Left forelimb (tissue), 1 donor: ENCODE data around the gene CNTNAP2.

ENCODE experiments used
- DNase-seq: peaks from one replicate; pipeline ENCODE4 v3.0.0-alpha.2; 2018; ENCODE audit warnings: low spot score

Gene CNTNAP2

GRCh38 chr7:146772601-146773000 lies 656.0 kb downstream of the CNTNAP2 start:
- DNase-seq, result no peak

DNA sequence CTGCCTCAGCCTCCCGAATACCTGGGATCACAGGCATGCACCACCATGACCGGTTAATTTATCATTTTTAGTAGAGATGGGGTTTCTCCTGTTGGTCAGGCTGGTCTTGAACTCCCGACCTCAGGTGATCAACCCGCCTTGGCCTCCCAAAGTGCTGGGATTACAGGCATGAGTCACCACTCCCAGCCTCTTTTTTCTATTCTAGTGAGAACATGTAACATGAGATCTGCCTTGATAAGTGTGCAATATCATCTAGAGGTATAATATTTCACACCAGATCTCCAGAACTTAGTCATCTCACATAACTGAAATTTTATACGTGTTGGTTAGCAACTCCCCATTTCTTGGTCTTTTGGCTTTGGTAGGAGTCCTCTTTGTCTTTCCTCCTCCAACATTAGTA lies 656.9 kb downstream of the CNTNAP2 start:
- no peak for DNase-seq

- no peak for DNase-seq
These were observed 664.9 kb downstream of the CNTNAP2 start for GRCh38 chr7:146781352-146782116.

- DNase-seq, result no peak
These were observed 670.7 kb downstream of the CNTNAP2 start for GRCh38 chr7:146787266-146787665.

DNA sequence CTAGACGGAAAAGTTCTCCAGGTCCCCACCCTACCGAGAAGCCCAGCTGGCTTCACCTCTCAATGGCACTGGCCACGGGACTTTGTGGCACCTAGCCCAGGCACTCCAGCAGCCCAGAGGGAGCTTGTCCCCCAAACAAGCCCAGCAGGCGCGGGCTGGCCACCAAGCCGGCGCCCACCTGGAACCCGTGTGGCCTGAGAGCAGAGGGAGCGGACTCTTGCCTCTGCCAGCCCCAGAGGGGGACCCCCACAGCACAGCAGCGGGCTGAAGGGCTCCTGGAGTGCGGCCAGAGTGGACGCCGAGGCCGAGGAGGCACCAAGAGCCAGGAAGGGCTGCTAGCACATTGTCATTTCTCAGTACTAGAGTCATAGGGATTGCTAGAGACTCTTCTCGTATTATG lies 671.4 kb downstream of the CNTNAP2 start:
- no peak for DNase-seq

- DNase-seq, result no peak
These were observed 675.0 kb downstream of the CNTNAP2 start for GRCh38 chr7:146791344-146792285.

- DNase-seq, result no peak
These were observed 688.0 kb downstream of the CNTNAP2 start for GRCh38 chr7:146804620-146805019.

DNA sequence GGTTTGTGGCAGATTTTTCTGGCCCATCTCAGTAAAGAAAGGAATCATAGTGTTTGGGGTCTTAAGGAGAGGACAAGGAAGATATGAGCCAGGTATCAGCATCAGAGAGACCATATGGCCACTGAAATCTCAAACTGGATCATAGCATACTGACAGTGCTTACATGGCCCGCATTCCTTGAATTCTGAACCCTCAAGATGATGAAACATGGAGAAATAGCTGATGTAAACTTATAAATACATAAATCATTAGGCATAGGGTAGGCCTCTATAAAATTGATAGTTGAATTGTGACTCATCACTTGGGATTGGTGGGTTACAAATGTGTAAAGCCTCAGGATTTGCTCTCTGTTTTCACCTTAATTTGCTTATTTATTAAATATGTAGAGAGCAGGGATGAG lies 688.5 kb downstream of the CNTNAP2 start:
- DNase-seq, result no peak

DNA sequence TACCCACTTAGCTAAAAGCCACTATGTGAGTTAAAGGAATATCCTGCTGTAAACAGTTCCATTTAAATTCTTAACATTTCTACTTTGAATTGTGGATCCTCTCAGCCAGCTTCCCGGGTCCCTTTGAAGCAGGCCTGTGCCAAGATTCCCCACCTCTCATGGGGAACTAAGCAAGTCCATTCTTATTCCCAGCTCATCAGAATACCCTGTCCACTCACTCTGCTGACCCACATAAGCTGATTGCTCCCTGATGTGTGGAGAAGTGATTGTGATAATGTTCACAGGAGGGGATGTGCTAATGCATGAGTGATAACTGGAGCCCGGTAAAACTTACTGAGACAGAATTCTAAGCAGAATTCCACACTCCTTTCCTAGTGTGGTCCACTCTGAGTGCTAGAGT lies 709.7 kb downstream of the CNTNAP2 start:
- DNase-seq, result no peak

- DNase-seq, result no peak
These were observed 714.1 kb downstream of the CNTNAP2 start for GRCh38 chr7:146830686-146831085.

- no peak for DNase-seq
These were observed 715.3 kb downstream of the CNTNAP2 start for GRCh38 chr7:146831875-146832274.

DNA sequence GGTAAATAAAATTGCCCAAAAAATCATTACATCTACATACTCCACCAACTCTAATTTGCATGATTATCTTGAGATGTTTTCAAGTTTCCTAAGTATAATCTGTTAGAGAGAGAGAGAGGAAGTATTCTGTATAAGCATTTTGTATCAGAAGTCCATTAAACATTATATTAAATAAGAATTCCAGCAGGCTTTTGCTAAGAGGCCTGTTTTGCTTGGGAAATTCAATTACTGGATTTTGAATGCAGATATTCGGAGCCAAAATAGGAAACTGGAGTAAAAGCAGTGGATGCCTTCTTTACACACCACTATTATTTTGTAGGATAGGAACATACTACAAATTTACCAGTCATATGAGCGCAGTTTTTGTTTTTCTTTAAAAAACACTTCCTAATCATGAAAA lies 727.8 kb downstream of the CNTNAP2 start:
- DNase-seq, result no peak

DNA sequence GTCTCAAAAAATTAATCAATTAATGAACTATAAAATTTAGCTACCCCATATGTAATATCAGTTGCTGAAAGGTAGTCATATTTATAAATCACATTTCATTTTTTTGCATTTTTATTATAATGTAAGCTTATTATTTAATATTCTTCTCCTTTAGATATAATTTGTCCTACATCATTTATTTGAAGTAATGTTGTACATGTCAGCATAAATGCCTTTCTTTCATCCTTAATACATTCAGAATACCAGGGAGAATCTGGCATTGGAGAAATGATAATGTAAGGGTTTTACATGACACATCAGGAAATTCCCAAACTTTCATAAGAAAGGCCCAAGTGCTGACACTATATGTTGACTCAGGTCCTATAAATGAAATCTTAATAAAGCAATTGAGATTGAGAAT lies 742.1 kb downstream of the CNTNAP2 start:
- no peak for DNase-seq

DNA sequence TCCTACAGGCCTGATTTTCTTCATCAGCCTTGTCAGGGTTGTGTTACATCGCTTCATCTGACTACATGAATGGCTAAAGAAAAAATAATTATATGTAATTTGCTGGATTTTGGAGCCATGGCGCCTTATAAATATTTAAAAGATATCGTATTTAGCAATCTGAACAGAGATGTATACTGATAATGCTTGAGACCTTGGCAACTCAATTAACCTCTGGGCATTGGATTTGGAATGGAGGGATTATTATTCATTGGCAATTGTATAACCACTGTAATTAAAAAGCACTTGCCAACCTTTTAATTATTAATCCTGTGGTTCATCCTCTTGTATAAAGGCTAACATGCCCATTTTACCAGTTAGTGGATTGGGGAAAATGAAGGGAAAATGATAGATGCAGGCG lies 745.1 kb downstream of the CNTNAP2 start:
- DNase-seq, result no peak

- no peak for DNase-seq
These were observed 745.8 kb downstream of the CNTNAP2 start for GRCh38 chr7:146862415-146862814.

DNA sequence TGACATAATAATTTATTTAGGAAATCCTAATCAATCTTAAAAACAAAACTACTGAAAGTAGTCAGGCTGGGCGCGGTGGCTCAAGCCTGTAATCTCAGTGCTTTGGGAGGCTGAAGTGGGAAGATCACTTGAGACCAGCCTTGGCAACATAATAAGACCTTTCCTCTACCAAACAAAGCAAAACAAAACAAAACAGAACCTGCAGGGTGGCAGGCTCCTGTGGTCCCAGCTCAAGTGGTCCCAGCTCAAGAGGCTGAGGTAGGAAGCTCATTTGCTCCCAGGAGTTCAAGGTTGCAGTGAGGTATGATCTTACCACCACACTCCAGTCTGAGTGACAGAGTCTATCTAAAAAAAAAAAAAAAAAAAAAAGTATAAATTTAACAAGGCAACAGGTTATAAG lies 748.0 kb downstream of the CNTNAP2 start:
- no peak for DNase-seq

GRCh38 chr7:146865696-146866095 lies 749.1 kb downstream of the CNTNAP2 start:
- DNase-seq, result no peak

- no peak for DNase-seq
These were observed 758.1 kb downstream of the CNTNAP2 start for GRCh38 chr7:146874722-146875121.

- no peak for DNase-seq
These were observed 758.7 kb downstream of the CNTNAP2 start for GRCh38 chr7:146875237-146875785.

DNA sequence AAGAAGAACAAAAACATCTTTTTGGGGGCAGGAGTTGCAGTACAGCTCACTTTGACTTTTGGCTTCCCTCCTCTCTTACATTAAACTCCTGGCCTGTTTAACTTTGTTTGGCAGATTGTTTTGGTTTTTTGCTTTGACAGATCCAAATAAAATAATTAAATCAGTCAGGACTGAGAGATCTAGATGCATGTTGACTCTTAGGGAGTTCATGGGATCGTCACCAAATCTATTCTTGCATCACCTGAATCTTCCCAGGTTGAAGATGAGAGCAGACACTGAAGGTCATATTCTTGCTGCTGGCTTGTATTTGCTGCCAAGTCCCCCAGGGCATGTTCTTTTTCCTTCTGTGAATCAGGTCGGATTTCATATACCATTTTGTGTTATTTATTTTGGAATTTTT lies 759.4 kb downstream of the CNTNAP2 start:
- no peak for DNase-seq

GRCh38 chr7:146876411-146876810 lies 759.8 kb downstream of the CNTNAP2 start:
- no peak for DNase-seq

DNA sequence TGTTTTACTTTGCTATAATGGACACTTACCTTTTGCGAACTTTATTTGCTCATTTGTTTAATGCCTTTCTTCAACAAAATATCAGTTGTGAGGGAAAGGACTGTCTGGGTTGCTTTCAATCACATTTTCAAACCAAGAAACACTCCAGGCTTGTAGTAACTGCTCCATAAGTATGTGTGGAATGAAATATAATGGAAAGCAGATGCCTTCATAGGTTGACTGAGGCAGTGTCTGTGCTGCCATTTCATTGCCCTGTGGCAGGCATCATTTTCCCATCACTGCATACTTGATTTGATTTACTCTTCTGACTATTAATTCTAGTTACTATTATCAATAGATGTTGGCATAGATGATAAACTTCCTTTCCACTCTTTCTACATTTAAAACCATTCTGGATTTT lies 762.3 kb downstream of the CNTNAP2 start:
- no peak for DNase-seq

- DNase-seq, result no peak
These were observed 768.6 kb downstream of the CNTNAP2 start for GRCh38 chr7:146885231-146885630.
